HL-60 (cell line): ENCODE data around the gene EIF4E2.

ENCODE experiments used
- CTCF ChIP-seq: IDR thresholded peaks from one replicate; pipeline ENCODE4 v1.5.1; 2011; ENCODE audit warnings: low read length, control low read depth, inconsistent platforms; ENCODE audit not compliant: insufficient read depth
- GABPA ChIP-seq: IDR thresholded peaks from 2 replicates; pipeline ENCODE4 v1.6.1; 2012; ENCODE audit warnings: low read depth
- POLR2AphosphoS5 ChIP-seq: IDR thresholded peaks from 2 replicates; pipeline ENCODE4 v1.6.1; 2012; ENCODE audit warnings: low read depth
- SPI1 ChIP-seq: IDR thresholded peaks from 2 replicates; pipeline ENCODE4 v1.6.1; 2012; ENCODE audit warnings: low read depth, mild to moderate bottlenecking, borderline replicate concordance
- TF ChIP-seq, protein P1 (sequence below): IDR thresholded peaks from 2 replicates; pipeline ENCODE4 v1.6.1; 2012; ENCODE audit warnings: low read depth; ENCODE audit not compliant: insufficient replicate concordance

GRCh38 chr2:232504438-232504837 lies 46.1 kb upstream of the EIF4E2 start:
- no peak for TF ChIP-seq CTCF
- TF ChIP-seq, protein P1, sequence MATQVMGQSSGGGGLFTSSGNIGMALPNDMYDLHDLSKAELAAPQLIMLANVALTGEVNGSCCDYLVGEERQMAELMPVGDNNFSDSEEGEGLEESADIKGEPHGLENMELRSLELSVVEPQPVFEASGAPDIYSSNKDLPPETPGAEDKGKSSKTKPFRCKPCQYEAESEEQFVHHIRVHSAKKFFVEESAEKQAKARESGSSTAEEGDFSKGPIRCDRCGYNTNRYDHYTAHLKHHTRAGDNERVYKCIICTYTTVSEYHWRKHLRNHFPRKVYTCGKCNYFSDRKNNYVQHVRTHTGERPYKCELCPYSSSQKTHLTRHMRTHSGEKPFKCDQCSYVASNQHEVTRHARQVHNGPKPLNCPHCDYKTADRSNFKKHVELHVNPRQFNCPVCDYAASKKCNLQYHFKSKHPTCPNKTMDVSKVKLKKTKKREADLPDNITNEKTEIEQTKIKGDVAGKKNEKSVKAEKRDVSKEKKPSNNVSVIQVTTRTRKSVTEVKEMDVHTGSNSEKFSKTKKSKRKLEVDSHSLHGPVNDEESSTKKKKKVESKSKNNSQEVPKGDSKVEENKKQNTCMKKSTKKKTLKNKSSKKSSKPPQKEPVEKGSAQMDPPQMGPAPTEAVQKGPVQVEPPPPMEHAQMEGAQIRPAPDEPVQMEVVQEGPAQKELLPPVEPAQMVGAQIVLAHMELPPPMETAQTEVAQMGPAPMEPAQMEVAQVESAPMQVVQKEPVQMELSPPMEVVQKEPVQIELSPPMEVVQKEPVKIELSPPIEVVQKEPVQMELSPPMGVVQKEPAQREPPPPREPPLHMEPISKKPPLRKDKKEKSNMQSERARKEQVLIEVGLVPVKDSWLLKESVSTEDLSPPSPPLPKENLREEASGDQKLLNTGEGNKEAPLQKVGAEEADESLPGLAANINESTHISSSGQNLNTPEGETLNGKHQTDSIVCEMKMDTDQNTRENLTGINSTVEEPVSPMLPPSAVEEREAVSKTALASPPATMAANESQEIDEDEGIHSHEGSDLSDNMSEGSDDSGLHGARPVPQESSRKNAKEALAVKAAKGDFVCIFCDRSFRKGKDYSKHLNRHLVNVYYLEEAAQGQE = no peak
- no peak for TF ChIP-seq POLR2AphosphoS5
- no peak for TF ChIP-seq GABPA
- TF ChIP-seq SPI1 = no peak
